HUES48 (cell line): Measurements from ENCODE around the gene CEL.
"Not testable (repeated sequence)": the region's sequence is repeated elsewhere in the genome, so short reads cannot be mapped to it uniquely, and the experiment has no call there.

Experiments
- H3K27ac ChIP-seq: one replicate; pipeline ENCODE4 v1.7.0; 2013; ENCODE audit warnings: low read depth, low read length, inconsistent platforms
- H3K27me3 ChIP-seq: 2 replicates; pipeline ENCODE4 v1.6.1; 2013; ENCODE audit warnings: mild to moderate bottlenecking, low read length; ENCODE audit not compliant: control insufficient read depth, insufficient read depth
- H3K36me3 ChIP-seq: 2 replicates; pipeline ENCODE4 v1.6.1; 2013; ENCODE audit warnings: low read length; ENCODE audit not compliant: control insufficient read depth, insufficient read depth
- H3K4me1 ChIP-seq: 2 replicates; pipeline ENCODE4 v1.6.1; 2013; ENCODE audit warnings: mild to moderate bottlenecking, low read length; ENCODE audit not compliant: control insufficient read depth, insufficient read depth
- H3K4me3 ChIP-seq: 2 replicates; pipeline ENCODE4 v1.5.1; 2013; ENCODE audit warnings: mild to moderate bottlenecking, low read depth, low read length
- H3K9ac ChIP-seq: 2 replicates; pipeline ENCODE4 v1.6.1; 2013; ENCODE audit warnings: mild to moderate bottlenecking, low read depth, low read length, moderate library complexity
- H3K9me3 ChIP-seq: 2 replicates; pipeline ENCODE4 v1.6.1; 2013; ENCODE audit warnings: low read length; ENCODE audit not compliant: control insufficient read depth, insufficient read depth

The CEL gene

GRCh38 chr9:133074111-133074651 lies 12.4 kb downstream of the CEL start:
- Histone ChIP-seq H3K9ac (no peak overlapping the region), H3K27ac (no peak overlapping the region), H3K4me1 (no peaks in the 10 kb centered on the region), H3K27me3 (no peaks in the 10 kb centered on the region), H3K36me3 (no peaks in the 10 kb centered on the region), H3K9me3 (no peaks in the 10 kb centered on the region), H3K4me3 (no peak overlapping the region)

GRCh38 chr9:133075925-133076630 lies 14.3 kb downstream of the CEL start:
- no peaks in the 10 kb centered on the region for H3K27me3 ChIP-seq
- H3K4me1 ChIP-seq: no peaks in the 10 kb centered on the region
- no peak overlapping the region for H3K9ac ChIP-seq
- no peak overlapping the region for H3K27ac ChIP-seq
- no peaks in the 10 kb centered on the region for H3K9me3 ChIP-seq
- H3K36me3 ChIP-seq: no peaks in the 10 kb centered on the region
- no peak overlapping the region for H3K4me3 ChIP-seq

GRCh38 chr9:133076691-133077090 lies 14.9 kb downstream of the CEL start:
- no peak overlapping the region for H3K4me3 ChIP-seq
- H3K4me1 ChIP-seq: no peaks in the 10 kb centered on the region
- no peaks in the 10 kb centered on the region for H3K27me3 ChIP-seq
- no peak overlapping the region for H3K9ac ChIP-seq
- no peaks in the 10 kb centered on the region for H3K36me3 ChIP-seq
- no peak overlapping the region for H3K27ac ChIP-seq
- H3K9me3 ChIP-seq: no peaks in the 10 kb centered on the region

GRCh38 chr9:133078486-133078885 lies 16.7 kb downstream of the CEL start:
- H3K4me1 ChIP-seq: no peaks in the 10 kb centered on the region
- no peak overlapping the region for H3K27ac ChIP-seq
- no peak overlapping the region for H3K4me3 ChIP-seq
- H3K9ac ChIP-seq: no peak overlapping the region
- no peaks in the 10 kb centered on the region for H3K27me3 ChIP-seq
- no peaks in the 10 kb centered on the region for H3K36me3 ChIP-seq
- no peaks in the 10 kb centered on the region for H3K9me3 ChIP-seq

- Histone ChIP-seq H3K4me3 (no peak overlapping the region), H3K36me3 (no peaks in the 10 kb centered on the region), H3K9ac (no peak overlapping the region), H3K9me3 (no peaks in the 10 kb centered on the region), H3K4me1 (no peaks in the 10 kb centered on the region), H3K27ac (no peak overlapping the region), H3K27me3 (no peaks in the 10 kb centered on the region)
Measured at GRCh38 chr9:133080161-133080560, 18.4 kb downstream of the CEL start.

- not testable (repeated sequence) for H3K4me3 ChIP-seq, H3K36me3 ChIP-seq
Measured at GRCh38 chr9:133080786-133081779, 19.3 kb downstream of the CEL start.

GRCh38 chr9:133081957-133082644 lies 20.3 kb downstream of the CEL start:
- not testable (repeated sequence) for H3K27me3 ChIP-seq, H3K27ac ChIP-seq, H3K9me3 ChIP-seq, H3K4me3 ChIP-seq, H3K4me1 ChIP-seq, H3K36me3 ChIP-seq, H3K9ac ChIP-seq

More at GRCh38 chr9:133080786-133081779, 19.3 kb downstream of the CEL start:
- H3K27me3 ChIP-seq, H3K27ac ChIP-seq, H3K9ac ChIP-seq, H3K4me1 ChIP-seq, H3K9me3 ChIP-seq: not testable (repeated sequence)

- H3K36me3 ChIP-seq, H3K27me3 ChIP-seq, H3K4me1 ChIP-seq, H3K4me3 ChIP-seq, H3K9me3 ChIP-seq, H3K9ac ChIP-seq, H3K27ac ChIP-seq: not testable (repeated sequence)
Measured at GRCh38 chr9:133083688-133084087, 21.9 kb downstream of the CEL start.

GRCh38 chr9:133086212-133086860 lies 24.6 kb downstream of the CEL start:
- not testable (repeated sequence) for H3K9me3 ChIP-seq, H3K27ac ChIP-seq, H3K27me3 ChIP-seq, H3K36me3 ChIP-seq, H3K4me1 ChIP-seq, H3K4me3 ChIP-seq, H3K9ac ChIP-seq

- H3K36me3 ChIP-seq: no peaks in the 10 kb centered on the region
- no peaks in the 10 kb centered on the region for H3K9me3 ChIP-seq
- no peaks in the 10 kb centered on the region for H3K27me3 ChIP-seq
- H3K27ac ChIP-seq: no peak overlapping the region
- H3K9ac ChIP-seq: no peak overlapping the region
- no peaks in the 10 kb centered on the region for H3K4me1 ChIP-seq
- H3K4me3 ChIP-seq: no peak overlapping the region
Measured at GRCh38 chr9:133086894-133087293, 25.1 kb downstream of the CEL start.
